Measurements from ENCODE around the gene GID8. TPM values are rescaled to one million over a fixed set of nuclear protein-coding genes. Genes with fewer than 3 reads are reported as not detected.

The GID8 gene
- total and polyA plus RNA-seq, 2 of the 4 experiments (the other 2 are of a cell fraction): 21.5 to 33.9 TPM

- ChIA-PET CTCF (no interaction called here), POLR2A (ENCODE audit: unreplicated experiment) (no interaction called here)
- H3K36me3 ChIP-seq (ENCODE audit: control insufficient read depth, insufficient read depth, low read length): peaks cover 1% of the 10 kb centered on the region; the same call in 1 of the 2 replicates
- no peak overlapping the region for H2BK20ac ChIP-seq (ENCODE audit: low read depth, low read length)
- no peaks in the 10 kb centered on the region; the same call in 1 of the 2 replicates for H3K27me3 ChIP-seq (ENCODE audit: control insufficient read depth, insufficient read depth, low read length)
- H2AK5ac ChIP-seq (ENCODE audit: low read depth, low read length): no peak overlapping the region
- no TSS peak for BruUV-seq (replicated peaks)
- H3K23ac ChIP-seq (ENCODE audit: low read depth, low read length): no peak overlapping the region
- no peak overlapping the region for H4K8ac ChIP-seq (ENCODE audit: low read depth in 2 of 2, low read length in 2 of 2)
- H3K9me1 ChIP-seq (ENCODE audit: insufficient read depth, low read length): peaks cover 4% of the 10 kb centered on the region; the same call in 1 of the 2 replicates
- H3K14ac ChIP-seq (replicated peaks; ENCODE audit: low read depth, low read length): no peak overlapping the region
- no peaks in the 10 kb centered on the region for H4K20me1 ChIP-seq (ENCODE audit: insufficient read depth, low read length)
- H3K79me1 ChIP-seq (ENCODE audit: low read depth in 1 of 2, low read length in 2 of 2): no peaks in the 10 kb centered on the region; a peak in 1 of 4 replicates
- dilution Hi-C loops (cut with HindIII; ENCODE audit: low sequenced_read_pairs, unreplicated experiment): no loop called here
- TF ChIP-seq CEBPB (IDR thresholded peaks at IDR 0.05; ENCODE audit: low read depth, low read length): no peak
- TF ChIP-seq RCOR1 (IDR thresholded peaks at IDR 0.05; ENCODE audit: insufficient replicate concordance, low read length): no peak
- TF ChIP-seq USF2 (IDR thresholded peaks at IDR 0.05; ENCODE audit: low read depth, low read length): no peak
- no peak for TF ChIP-seq NFE2L2 (IDR thresholded peaks at IDR 0.05; ENCODE audit: low read depth, low read length)
- no peak for TF ChIP-seq MXI1 (IDR thresholded peaks at IDR 0.05; ENCODE audit: borderline replicate concordance, low read depth, low read length)
- no peak for TF ChIP-seq FOS (IDR thresholded peaks at IDR 0.05; ENCODE audit: low read depth, low read length)
- TF ChIP-seq RAD21 (IDR thresholded peaks at IDR 0.05; ENCODE audit: low read length): no peak
- no peak for TF ChIP-seq BHLHE40 (IDR thresholded peaks at IDR 0.05; ENCODE audit: low read depth, low read length)
- no peak for TF ChIP-seq POLR2A (IDR thresholded peaks at IDR 0.05; ENCODE audit: low read depth, low read length)
- TF ChIP-seq SMC3 (IDR thresholded peaks at IDR 0.05; ENCODE audit: low read depth, low read length): no peak
- no peak for TF ChIP-seq MAFK (IDR thresholded peaks at IDR 0.05; ENCODE audit: low read depth, low read length)
- TF ChIP-seq MAZ (IDR thresholded peaks at IDR 0.05; ENCODE audit: borderline replicate concordance, low read depth, low read length): no peak
- no peak for TF ChIP-seq RFX5 (IDR thresholded peaks at IDR 0.05; ENCODE audit: low read depth, low read length)
- TF ChIP-seq CTCF (conservative IDR thresholded peaks at IDR 0.05; ENCODE audit: low read depth, low read length): no peak
- TF ChIP-seq CHD1 (IDR thresholded peaks at IDR 0.05; ENCODE audit: low read depth, low read length): no peak
- no peak for TF ChIP-seq ELK1 (IDR thresholded peaks at IDR 0.05; ENCODE audit: borderline replicate concordance, low read depth, low read length)
- no peak overlapping the region for H2AK9ac ChIP-seq (replicated peaks; ENCODE audit: low read depth, low read length, poor library complexity)
- H3K9ac ChIP-seq (ENCODE audit: low read depth, low read length): no peak overlapping the region
- H3K18ac ChIP-seq (ENCODE audit: low read depth, low read length): no peak overlapping the region
- peaks cover 13% of the 10 kb centered on the region for H3K4me1 ChIP-seq (ENCODE audit: control insufficient read depth, insufficient read depth, low read length)
- H2BK15ac ChIP-seq (ENCODE audit: low read depth, low read length): no peak overlapping the region
- no peak overlapping the region for H2AFZ ChIP-seq (replicated peaks; ENCODE audit: low read length, poor library complexity)
- no peak overlapping the region for H3K4me2 ChIP-seq (ENCODE audit: low read depth, low read length)
- no peak overlapping the region for H4K91ac ChIP-seq (ENCODE audit: insufficient read depth, low read depth, low read length)
- no peak overlapping the region for H2BK120ac ChIP-seq (ENCODE audit: low read depth, low read length)
- no peak for DNase-seq
- no peak overlapping the region for H3K27ac ChIP-seq (ENCODE audit: insufficient read depth, low read length)
- no peak for ATAC-seq (ENCODE audit: low read depth)
- 90% methylated on average over 12 of the region's 25 CpGs; no CpG with 5 or more reads in 1 of the 2 experiments for WGBS, 2 experiments (ENCODE audit: extremely low coverage in 2 of 2, insufficient read length in 1 of 2)
- H4K5ac ChIP-seq (ENCODE audit: low read depth, low read length): no peak overlapping the region
- H3K4ac ChIP-seq (ENCODE audit: low read depth, low read length): no peak overlapping the region
- in situ Hi-C loops (cut with MboI; ENCODE audit: low sequenced_read_pairs): no loop called here
- intact Hi-C loops (cut with micrococcal nuclease): no loop called here
- H3K56ac ChIP-seq (ENCODE audit: extremely low read depth, insufficient read depth, low read length): no peak overlapping the region
- H2BK5ac ChIP-seq (ENCODE audit: low read depth, low read length, poor library complexity, severe bottlenecking): no peak overlapping the region
- no peaks in the 10 kb centered on the region for H3K9me3 ChIP-seq (ENCODE audit: control insufficient read depth, insufficient read depth, low read length)
- H3K4me3 ChIP-seq (ENCODE audit: insufficient read depth, low read depth, low read length): no peak overlapping the region
Observed at GRCh38 chr20:62956387-62957135, 18.6 kb downstream of the GID8 start.

Measured in IMR-90 (cell line).